ENCODE results near the gene GOLGA8T.
"Not testable (repeated sequence)": the region's sequence is repeated elsewhere in the genome, so short reads cannot be mapped to it uniquely, and the experiment has no call there.

GOLGA8T gene

GRCh38 chr15:30191639-30192038, 56.8 kb downstream of the GOLGA8T start:
- not testable (repeated sequence) for H3K36me3 ChIP-seq (ENCODE audit: control insufficient read depth in 2 of 2, insufficient read depth in 2 of 2, low read length in 2 of 2); H3K27me3 ChIP-seq (ENCODE audit: control insufficient read depth in 1 of 2, insufficient read depth in 2 of 2, low read length in 2 of 2); H3K9me3 ChIP-seq (ENCODE audit: control insufficient read depth in 2 of 2, low read length in 2 of 2); H3K9ac ChIP-seq (ENCODE audit: low read length in 2 of 2); H3K4me1 ChIP-seq (ENCODE audit: control insufficient read depth, insufficient read depth, low read length); H3K27ac ChIP-seq (ENCODE audit: low read length); H3K4me3 ChIP-seq (ENCODE audit: low read length in 2 of 2)

DNA sequence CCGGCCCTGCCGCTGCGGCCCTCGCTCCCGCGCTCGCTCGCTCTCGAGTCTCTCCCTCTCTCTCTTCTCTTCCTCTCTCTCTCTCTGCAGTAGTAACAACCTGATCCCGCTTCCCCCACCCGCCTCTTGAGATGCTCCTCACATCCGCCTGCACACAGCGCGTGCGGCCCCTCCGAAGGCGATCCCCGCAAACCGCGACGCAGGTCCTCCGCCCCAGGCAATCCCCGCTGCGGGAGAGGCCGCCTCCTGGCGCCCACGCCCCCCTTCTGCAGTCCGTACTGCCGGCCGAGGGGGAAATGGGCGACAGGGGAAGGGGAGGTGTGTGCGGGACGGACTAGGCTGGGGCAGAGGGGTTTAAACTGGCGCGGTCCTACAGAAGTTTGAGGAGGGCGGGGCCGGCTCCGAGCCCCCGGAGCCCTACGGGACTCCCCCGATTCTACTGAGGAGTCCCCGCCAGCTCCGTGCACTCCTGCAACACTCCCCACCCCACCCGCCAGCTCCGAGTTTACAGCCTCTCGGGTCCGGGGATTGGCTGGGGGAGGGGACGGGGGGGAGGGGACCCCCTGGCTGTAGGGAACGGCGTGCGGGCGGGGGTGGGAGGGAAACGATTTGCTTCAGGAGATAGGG, 57.4 kb downstream of the GOLGA8T start:
- H3K27ac ChIP-seq (ENCODE audit: low read length); H3K4me3 ChIP-seq (ENCODE audit: low read length in 2 of 2): not testable (repeated sequence)

DNA sequence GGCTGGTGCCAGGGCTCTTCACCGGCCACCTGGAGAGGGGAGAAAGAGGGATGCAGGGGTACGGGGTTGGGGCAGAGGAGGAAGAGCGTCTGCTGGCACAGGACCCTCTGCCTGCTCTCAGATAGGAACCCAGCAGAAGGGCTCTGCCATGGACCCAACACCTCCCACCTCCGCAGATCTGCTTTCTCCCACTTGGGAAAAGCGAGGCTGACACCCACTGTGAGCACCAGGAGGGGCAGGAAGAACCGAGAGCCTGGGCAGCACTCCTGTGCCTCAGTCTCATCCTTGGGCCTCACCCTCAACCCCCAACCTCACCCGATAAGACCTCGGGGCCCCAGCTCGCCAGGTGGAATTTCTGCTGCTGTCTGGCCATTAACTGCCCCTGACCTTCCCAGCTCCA, 58.0 kb downstream of the GOLGA8T start:
- not testable (repeated sequence) for H3K4me1 ChIP-seq (ENCODE audit: control insufficient read depth, insufficient read depth, low read length); H3K9ac ChIP-seq (ENCODE audit: low read length in 2 of 2); H3K4me3 ChIP-seq (ENCODE audit: low read length in 2 of 2); H3K27ac ChIP-seq (ENCODE audit: low read length); H3K36me3 ChIP-seq (ENCODE audit: control insufficient read depth in 2 of 2, insufficient read depth in 2 of 2, low read length in 2 of 2); H3K9me3 ChIP-seq (ENCODE audit: control insufficient read depth in 2 of 2, low read length in 2 of 2); H3K27me3 ChIP-seq (ENCODE audit: control insufficient read depth in 1 of 2, insufficient read depth in 2 of 2, low read length in 2 of 2)

More for the DNA sequence above, 57.4 kb downstream of the GOLGA8T start:
- not testable (repeated sequence) for H3K4me1 ChIP-seq (ENCODE audit: control insufficient read depth, insufficient read depth, low read length); H3K36me3 ChIP-seq (ENCODE audit: control insufficient read depth in 2 of 2, insufficient read depth in 2 of 2, low read length in 2 of 2); H3K9ac ChIP-seq (ENCODE audit: low read length in 2 of 2); H3K27me3 ChIP-seq (ENCODE audit: control insufficient read depth in 1 of 2, insufficient read depth in 2 of 2, low read length in 2 of 2); H3K9me3 ChIP-seq (ENCODE audit: control insufficient read depth in 2 of 2, low read length in 2 of 2)
